ENCODE measurements around the gene EFNA3. TPM values are rescaled to one million over a fixed set of nuclear protein-coding genes. Genes with fewer than 3 reads are reported as not detected.

Gene EFNA3
- total and polyA plus RNA-seq, 2 of the 4 experiments (the other 2 are of a cell fraction) = 0.72 to 1.6 TPM

- Histone ChIP-seq H3K23ac (ENCODE audit: low read depth, low read length) (no peak overlapping the region), H3K9ac (ENCODE audit: low read depth, low read length) (no peak overlapping the region), H4K8ac (ENCODE audit: low read depth in 2 of 2, low read length in 2 of 2) (no peak overlapping the region), H4K20me1 (ENCODE audit: insufficient read depth, low read length) (no peaks in the 10 kb centered on the region; the same call in 1 of the 2 replicates), H2AK9ac (replicated peaks; ENCODE audit: low read depth, low read length, poor library complexity) (no peak overlapping the region), H2BK5ac (ENCODE audit: low read depth, low read length, poor library complexity, severe bottlenecking) (no peak overlapping the region), H3K14ac (replicated peaks; ENCODE audit: low read depth, low read length) (no peak overlapping the region), H3K4ac (ENCODE audit: low read depth, low read length) (no peak overlapping the region), H3K36me3 (ENCODE audit: control insufficient read depth, insufficient read depth, low read length) (no peaks in the 10 kb centered on the region), H2BK20ac (ENCODE audit: low read depth, low read length) (no peak overlapping the region), H3K79me1 (ENCODE audit: low read depth in 1 of 2, low read length in 2 of 2) (no peaks in the 10 kb centered on the region), H3K4me3 (ENCODE audit: insufficient read depth, low read depth, low read length) (no peak overlapping the region), H3K27me3 (ENCODE audit: control insufficient read depth, insufficient read depth, low read length) (peaks cover 24% of the 10 kb centered on the region), H2AK5ac (ENCODE audit: low read depth, low read length) (no peak overlapping the region), H4K5ac (ENCODE audit: low read depth, low read length) (no peak overlapping the region), H3K56ac (ENCODE audit: extremely low read depth, insufficient read depth, low read length) (no peak overlapping the region), H3K27ac (ENCODE audit: insufficient read depth, low read length) (no peak overlapping the region), H3K4me1 (ENCODE audit: control insufficient read depth, insufficient read depth, low read length) (peaks cover 7% of the 10 kb centered on the region), H2AFZ (replicated peaks; ENCODE audit: low read length, poor library complexity) (no peak overlapping the region), H4K91ac (ENCODE audit: insufficient read depth, low read depth, low read length) (no peak overlapping the region), H2BK120ac (ENCODE audit: low read depth, low read length) (no peak overlapping the region), H3K18ac (ENCODE audit: low read depth, low read length) (no peak overlapping the region), H3K9me3 (ENCODE audit: control insufficient read depth, insufficient read depth, low read length) (no peaks in the 10 kb centered on the region), H3K4me2 (ENCODE audit: low read depth, low read length) (no peak overlapping the region), H2BK15ac (ENCODE audit: low read depth, low read length) (no peak overlapping the region), H3K9me1 (ENCODE audit: insufficient read depth, low read length) (peaks cover 11% of the 10 kb centered on the region)
- no peak for TF ChIP-seq USF2 (IDR thresholded peaks at IDR 0.05; ENCODE audit: low read depth, low read length)
- no peak for TF ChIP-seq POLR2A (IDR thresholded peaks at IDR 0.05; ENCODE audit: low read depth, low read length)
- TF ChIP-seq SMC3 (IDR thresholded peaks at IDR 0.05; ENCODE audit: low read depth, low read length) = no peak
- no peak for TF ChIP-seq CHD1 (IDR thresholded peaks at IDR 0.05; ENCODE audit: low read depth, low read length)
- no peak for TF ChIP-seq FOS (IDR thresholded peaks at IDR 0.05; ENCODE audit: low read depth, low read length)
- TF ChIP-seq CEBPB (IDR thresholded peaks at IDR 0.05; ENCODE audit: low read depth, low read length) = no peak
- POLR2A ChIA-PET (ENCODE audit: unreplicated experiment) = no interaction called here
- DNase-seq (no peak), ATAC-seq (ENCODE audit: low read depth) (no peak)
- no CpG with 5 or more reads among the region's 5 CpGs for WGBS, 2 experiments (ENCODE audit: extremely low coverage in 2 of 2, insufficient read length in 1 of 2)
- no TSS peak for BruUV-seq (replicated peaks)
- in situ Hi-C loops (cut with MboI; ENCODE audit: low sequenced_read_pairs) (no loop called here), intact Hi-C loops (cut with micrococcal nuclease) (no loop called here), dilution Hi-C loops (cut with HindIII; ENCODE audit: low sequenced_read_pairs, unreplicated experiment) (no loop called here)
- CTCF ChIA-PET = interaction anchor here (2.4 kb wide), 1 partner anchor 42 kb away, joined by 9 read pairs; no protein-coding TSS in a partner anchor
Measured at GRCh38 chr1:155042789-155043188, 35.8 kb upstream of the EFNA3 start.
